Measurements from ENCODE around the gene C1orf116. TPM values are rescaled to one million over a fixed set of nuclear protein-coding genes. Genes with fewer than 3 reads are reported as not detected.

The C1orf116 gene
- total and polyA plus RNA-seq, 10 donors: 0.02 to 1.0 (median 0.27) TPM; not detected in 1

DNA sequence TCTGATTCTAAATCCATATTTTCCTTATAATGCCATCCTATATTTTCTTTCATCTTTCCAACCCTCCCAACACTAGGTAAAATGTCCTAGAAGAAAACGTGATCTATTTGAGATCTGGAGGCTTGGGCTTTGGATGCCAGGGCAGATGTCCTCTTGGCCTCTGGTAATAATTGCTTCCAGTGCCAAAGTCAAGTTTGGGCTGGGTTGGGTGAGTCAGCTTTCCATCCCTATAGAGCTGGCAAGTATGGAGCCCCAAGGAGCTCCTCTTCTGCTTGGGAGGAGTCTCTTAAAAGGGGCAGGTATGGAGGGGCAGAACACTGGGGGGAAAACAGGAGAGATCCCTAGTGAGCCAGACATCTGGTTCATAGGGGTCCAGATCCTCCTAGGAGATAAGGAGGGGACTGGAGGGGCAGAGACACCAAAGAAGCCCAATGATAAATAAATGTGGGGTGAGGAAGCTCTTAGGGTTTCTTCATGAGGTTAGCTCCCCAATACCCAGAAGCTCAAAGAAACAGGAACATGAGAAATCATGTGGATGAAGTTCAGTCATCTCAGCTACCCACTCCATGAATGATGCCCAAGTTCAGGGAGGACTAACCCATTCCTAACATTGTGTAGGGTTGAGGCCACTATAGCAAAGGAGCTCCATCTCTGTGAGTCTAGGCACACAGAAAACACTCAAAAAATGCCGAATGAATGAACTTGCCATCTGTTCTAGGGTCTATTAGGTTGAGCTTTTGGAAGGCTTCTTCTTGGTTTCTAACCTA is 3.5 kb downstream of the C1orf116 start:
- H3K9me3 ChIP-seq: no peaks in the 10 kb centered on the region
- peaks cover 0 to 17% (median 0%) of the 10 kb centered on the region in 7 donors for H3K27me3 ChIP-seq (replicated peaks in 1 of 7)
- TF ChIP-seq, protein P1, sequence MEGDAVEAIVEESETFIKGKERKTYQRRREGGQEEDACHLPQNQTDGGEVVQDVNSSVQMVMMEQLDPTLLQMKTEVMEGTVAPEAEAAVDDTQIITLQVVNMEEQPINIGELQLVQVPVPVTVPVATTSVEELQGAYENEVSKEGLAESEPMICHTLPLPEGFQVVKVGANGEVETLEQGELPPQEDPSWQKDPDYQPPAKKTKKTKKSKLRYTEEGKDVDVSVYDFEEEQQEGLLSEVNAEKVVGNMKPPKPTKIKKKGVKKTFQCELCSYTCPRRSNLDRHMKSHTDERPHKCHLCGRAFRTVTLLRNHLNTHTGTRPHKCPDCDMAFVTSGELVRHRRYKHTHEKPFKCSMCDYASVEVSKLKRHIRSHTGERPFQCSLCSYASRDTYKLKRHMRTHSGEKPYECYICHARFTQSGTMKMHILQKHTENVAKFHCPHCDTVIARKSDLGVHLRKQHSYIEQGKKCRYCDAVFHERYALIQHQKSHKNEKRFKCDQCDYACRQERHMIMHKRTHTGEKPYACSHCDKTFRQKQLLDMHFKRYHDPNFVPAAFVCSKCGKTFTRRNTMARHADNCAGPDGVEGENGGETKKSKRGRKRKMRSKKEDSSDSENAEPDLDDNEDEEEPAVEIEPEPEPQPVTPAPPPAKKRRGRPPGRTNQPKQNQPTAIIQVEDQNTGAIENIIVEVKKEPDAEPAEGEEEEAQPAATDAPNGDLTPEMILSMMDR (IDR thresholded peaks at IDR 0.05 in 8 of 11, conservative IDR thresholded peaks at IDR 0.05 in 3 of 11): no peak
- TF ChIP-seq POLR2AphosphoS5 (IDR thresholded peaks at IDR 0.05) (no peak), POLR2A (IDR thresholded peaks at IDR 0.05) (no peak)
- intact Hi-C loops (cut with DNase I; ENCODE audit: low total_unique reads): no loop called here
- WGBS, 5 donors: 80 to 92% (median 90%) methylated on average over 2 of the region's 2 CpGs
- no peak overlapping the region for H3K27ac ChIP-seq
- no peak overlapping the region for H3K4me3 ChIP-seq
- no peaks in the 10 kb centered on the region for H3K36me3 ChIP-seq
- H3K4me1 ChIP-seq: peaks cover 6 to 27% (median 18%) of the 10 kb centered on the region in 6 donors
- DNase-seq: no peak

DNA sequence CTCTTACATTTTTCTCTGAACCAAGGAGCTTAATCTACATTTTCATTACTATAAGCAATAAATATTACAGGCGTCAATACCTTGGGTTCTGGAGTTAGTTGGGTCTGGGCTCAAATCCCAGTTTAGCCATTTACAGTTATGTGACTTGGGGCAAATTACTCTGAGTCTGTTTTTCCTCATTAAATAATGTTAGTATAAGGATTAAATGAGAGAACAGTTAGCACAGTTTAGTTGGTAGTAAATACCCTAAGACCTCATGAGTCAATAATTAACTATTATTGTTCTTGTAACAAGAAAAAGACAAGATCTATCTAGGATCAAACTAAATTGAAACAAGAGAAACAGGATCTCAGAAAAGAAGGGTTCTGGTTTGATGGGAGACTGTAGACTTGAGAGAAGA is 4.6 kb downstream of the C1orf116 start:
- no peak overlapping the region for H3K27ac ChIP-seq
- intact Hi-C loops (cut with DNase I; ENCODE audit: low total_unique reads): no loop called here
- H3K36me3 ChIP-seq: no peaks in the 10 kb centered on the region
- H3K4me1 ChIP-seq: peaks cover 6 to 39% (median 16%) of the 10 kb centered on the region in 6 donors
- 79 to 100% (median 91%) methylated on average over 1 of the region's 1 CpG for WGBS, 5 donors
- no peak overlapping the region for H3K4me3 ChIP-seq
- no peak for DNase-seq
- no peak for TF ChIP-seq POLR2AphosphoS5 (IDR thresholded peaks at IDR 0.05)
- no peak for TF ChIP-seq POLR2A (IDR thresholded peaks at IDR 0.05)
- TF ChIP-seq, protein P1 (IDR thresholded peaks at IDR 0.05 in 8 of 11, conservative IDR thresholded peaks at IDR 0.05 in 3 of 11): no peak
- H3K9me3 ChIP-seq: no peaks in the 10 kb centered on the region
- peaks cover 0 to 17% (median 0%) of the 10 kb centered on the region in 7 donors for H3K27me3 ChIP-seq (replicated peaks in 1 of 7)

GRCh38 chr1:207027206-207027777 is 5.3 kb downstream of the C1orf116 start:
- TF ChIP-seq POLR2A (IDR thresholded peaks at IDR 0.05) (no peak), POLR2AphosphoS5 (IDR thresholded peaks at IDR 0.05) (no peak)
- TF ChIP-seq, protein P1 (IDR thresholded peaks at IDR 0.05 in 8 of 11, conservative IDR thresholded peaks at IDR 0.05 in 3 of 11): no peak
- Histone ChIP-seq H3K4me3 (no peak overlapping the region), H3K36me3 (no peaks in the 10 kb centered on the region), H3K27ac (no peak overlapping the region), H3K4me1 (peaks cover 6 to 41% (median 15%) of the 10 kb centered on the region in 6 donors), H3K27me3 (replicated peaks in 1 of 7) (peaks cover 0 to 13% (median 0%) of the 10 kb centered on the region in 7 donors), H3K9me3 (no peaks in the 10 kb centered on the region)
- DNase-seq: no peak
- intact Hi-C loops (cut with DNase I; ENCODE audit: low total_unique reads): no loop called here
- 88 to 96% (median 95%) methylated on average over 18 of the region's 18 CpGs for WGBS, 5 donors

- H3K4me3 ChIP-seq: no peak overlapping the region
- 44 to 71% (median 68%) methylated on average over 4 of the region's 4 CpGs for WGBS, 5 donors
- H3K9me3 ChIP-seq: no peaks in the 10 kb centered on the region
- intact Hi-C loops (cut with DNase I; ENCODE audit: low total_unique reads): no loop called here
- H3K36me3 ChIP-seq: no peaks in the 10 kb centered on the region
- no peak for DNase-seq
- TF ChIP-seq, protein P1 (IDR thresholded peaks at IDR 0.05 in 8 of 11, conservative IDR thresholded peaks at IDR 0.05 in 3 of 11): no peak
- no peak for TF ChIP-seq POLR2A (IDR thresholded peaks at IDR 0.05)
- no peak for TF ChIP-seq POLR2AphosphoS5 (IDR thresholded peaks at IDR 0.05)
- H3K27me3 ChIP-seq (replicated peaks in 1 of 7): peaks cover 0 to 2% (median 0%) of the 10 kb centered on the region in 7 donors
- H3K27ac ChIP-seq: peak overlapping the region; percentile 10 to 80 (median 74)
- H3K4me1 ChIP-seq: peaks cover 6 to 46% (median 15%) of the 10 kb centered on the region in 6 donors
These were observed 6.4 kb downstream of the C1orf116 start for GRCh38 chr1:207026104-207026534.

Measured in spleen (tissue), 11 donors.